Activated CD4-positive, alpha-beta T cell treated with anti-CD3 and anti-CD28 coated beads, Interleukin-10, Interleukin-2, amounts not matched to agents 100 ng/mL and 50 ng/mL, durations not matched to agents 16 hours and 8 hours (primary cell): ENCODE results near the gene FAM72D.
"Not testable (repeated sequence)": the region's sequence is repeated elsewhere in the genome, so short reads cannot be mapped to it uniquely, and the experiment has no call there.

Experiments used
- DNase-seq: peaks from one replicate; pipeline ENCODE4 v3.0.0-alpha.2; 2020

The FAM72D gene

DNA sequence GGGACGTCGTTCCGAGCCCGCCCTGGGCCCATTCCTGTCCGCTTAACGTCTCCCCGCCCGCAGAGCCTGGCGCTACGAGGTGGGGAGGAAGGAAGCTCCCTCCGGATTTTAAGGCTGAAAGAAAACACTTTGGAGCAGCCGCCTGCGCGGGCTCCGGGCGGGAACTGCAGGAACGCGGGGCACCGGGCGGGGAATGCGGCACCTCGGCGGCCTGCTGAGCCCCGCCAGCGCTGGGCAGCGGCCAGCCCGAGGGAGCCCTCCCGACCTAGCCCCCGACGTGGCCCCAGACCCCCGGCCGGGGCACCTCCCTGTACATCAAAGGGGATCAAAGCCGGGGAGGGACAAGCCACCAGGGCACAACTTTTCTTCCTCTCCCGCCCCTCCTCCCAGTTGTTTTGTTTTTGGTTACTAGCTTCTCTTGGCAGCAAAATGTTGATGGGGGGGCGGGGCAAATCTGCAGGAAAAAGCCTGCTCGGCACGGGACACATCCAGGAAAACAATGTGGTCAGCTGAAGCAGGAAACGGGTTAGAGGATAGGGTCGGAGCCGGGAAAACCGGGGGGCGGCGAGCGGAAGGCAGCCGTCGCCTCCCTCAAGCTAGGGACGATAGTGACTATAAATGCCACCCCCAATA lies 2.1 kb upstream of the FAM72D start:
- peak; percentile 9 for DNase-seq

DNA sequence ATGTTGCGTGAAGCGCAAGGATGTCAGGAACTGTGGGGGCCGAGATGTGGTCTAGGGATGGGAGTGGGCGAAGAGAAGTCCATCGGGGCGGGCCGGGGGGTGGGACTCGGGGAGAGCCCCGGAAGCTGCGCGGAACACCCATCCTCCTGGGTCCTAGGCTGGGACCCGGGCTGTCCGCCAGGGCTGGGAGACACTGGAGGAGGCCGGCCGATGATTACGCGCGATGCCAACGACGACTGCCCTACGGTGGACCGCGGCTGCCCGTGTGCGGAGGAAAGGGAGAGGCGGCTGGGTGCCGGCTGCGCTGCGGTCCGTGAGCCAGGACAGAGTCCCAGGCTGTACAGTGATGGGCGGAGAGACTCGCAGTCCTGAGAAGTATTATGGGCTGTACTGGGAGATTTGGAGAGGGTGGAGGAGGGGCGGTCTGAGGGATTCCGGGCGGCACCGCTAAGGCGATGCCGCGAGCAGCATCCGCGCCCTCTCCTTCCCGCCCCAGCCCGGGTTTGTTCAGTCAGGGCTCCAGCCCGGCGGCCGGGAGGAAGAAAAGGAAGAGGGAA lies 1.0 kb upstream of the FAM72D start:
- peak; percentile 11 for DNase-seq

DNA sequence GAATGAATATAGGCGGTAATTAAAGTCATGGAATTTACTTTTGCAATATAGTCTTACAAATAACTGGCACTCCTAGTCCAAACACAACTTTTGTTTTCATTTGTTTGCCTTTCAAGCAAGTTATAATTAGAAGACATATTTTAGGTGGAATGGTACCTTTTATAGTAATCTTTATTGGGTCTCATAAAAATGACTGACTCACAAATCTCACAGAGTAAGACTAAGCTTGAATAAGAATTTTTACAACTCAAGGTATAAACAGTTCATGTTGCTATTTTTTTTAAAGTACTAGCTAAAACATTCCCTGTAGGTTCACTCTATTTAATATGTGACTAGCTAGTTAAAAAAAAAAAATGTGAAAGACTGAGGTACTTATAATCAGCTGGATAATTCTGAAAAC lies 6.0 kb downstream of the FAM72D start:
- not testable (repeated sequence) for DNase-seq

DNA sequence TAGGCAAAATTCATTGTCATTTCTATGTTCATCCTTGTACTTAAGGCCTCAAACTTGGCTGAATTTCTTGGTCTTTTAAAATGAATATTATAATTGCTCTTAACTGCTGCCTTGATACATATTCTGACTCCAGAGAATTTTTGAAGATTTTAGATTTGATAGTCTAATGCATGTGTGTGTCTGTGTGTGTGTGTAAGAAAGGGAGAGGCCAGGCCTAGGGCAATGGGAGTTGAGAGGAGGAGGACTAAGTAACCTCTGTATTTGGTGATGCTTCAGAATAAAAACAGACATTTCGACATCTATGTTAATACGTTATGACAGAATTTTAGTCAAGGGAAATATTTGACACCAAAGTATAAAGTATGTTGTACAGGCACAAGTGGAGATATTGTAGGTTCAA lies 7.5 kb downstream of the FAM72D start:
- DNase-seq: not testable (repeated sequence)

DNA sequence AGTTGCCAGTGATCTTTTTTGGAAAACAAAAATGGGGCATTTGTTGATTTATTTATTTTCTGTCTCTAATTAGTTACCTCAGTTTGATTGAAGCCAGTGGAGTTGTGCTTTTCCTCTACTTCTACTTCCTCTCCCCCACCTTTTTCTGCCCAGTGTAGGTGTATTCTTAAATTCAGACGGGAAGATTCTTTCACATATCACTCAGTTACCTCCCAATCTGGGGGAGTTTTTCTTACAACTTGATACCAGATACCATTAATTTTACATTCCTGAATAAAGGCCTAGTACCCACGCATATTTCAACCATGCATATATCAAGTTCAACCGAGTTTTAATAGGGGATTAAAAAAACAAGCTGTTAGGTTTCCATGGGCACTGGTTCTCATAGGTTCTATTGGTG lies 15.9 kb downstream of the FAM72D start:
- DNase-seq: not testable (repeated sequence)

DNA sequence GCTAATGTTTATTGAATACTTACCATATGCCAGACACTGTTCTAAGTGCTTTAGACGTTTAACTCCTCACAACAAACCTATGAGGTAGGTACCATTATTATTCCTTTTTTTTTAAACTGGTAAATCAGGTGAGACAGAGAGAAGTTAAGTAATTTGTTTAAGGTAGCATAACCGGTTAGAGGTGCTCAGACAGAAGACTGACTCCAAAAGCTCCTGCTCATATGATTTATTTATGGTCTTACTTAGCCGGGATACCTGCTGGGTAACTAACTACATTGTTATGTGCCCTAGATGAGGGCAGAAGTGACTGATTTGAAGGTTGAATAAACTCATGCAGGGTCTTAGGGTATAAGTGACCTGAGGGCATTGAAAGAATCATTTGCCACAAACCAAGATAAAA lies 16.9 kb downstream of the FAM72D start:
- not testable (repeated sequence) for DNase-seq

DNA sequence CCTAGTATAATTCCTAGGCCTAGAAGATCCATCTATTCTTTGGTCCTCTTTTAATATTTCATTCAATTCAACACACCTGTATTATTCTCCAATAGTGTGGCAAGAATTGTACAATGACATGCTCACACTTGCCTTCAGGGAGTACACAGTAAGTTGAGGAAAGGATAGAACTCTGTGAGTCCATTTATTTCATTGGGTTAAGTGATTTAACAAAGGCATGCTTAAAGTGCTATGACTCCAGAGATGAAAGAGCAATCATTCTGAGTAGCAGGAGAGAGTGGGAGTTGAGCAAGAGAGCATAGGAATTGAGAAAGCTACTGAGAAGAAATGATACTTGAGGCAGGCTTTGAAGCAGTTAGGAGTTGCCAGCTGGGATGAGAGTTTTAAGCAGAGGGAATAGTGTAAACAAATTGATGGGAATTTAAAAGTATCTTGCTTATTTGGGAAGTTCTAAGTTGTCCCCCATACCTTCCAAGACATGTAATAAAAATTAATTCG lies 18.8 kb downstream of the FAM72D start:
- not testable (repeated sequence) for DNase-seq

DNA sequence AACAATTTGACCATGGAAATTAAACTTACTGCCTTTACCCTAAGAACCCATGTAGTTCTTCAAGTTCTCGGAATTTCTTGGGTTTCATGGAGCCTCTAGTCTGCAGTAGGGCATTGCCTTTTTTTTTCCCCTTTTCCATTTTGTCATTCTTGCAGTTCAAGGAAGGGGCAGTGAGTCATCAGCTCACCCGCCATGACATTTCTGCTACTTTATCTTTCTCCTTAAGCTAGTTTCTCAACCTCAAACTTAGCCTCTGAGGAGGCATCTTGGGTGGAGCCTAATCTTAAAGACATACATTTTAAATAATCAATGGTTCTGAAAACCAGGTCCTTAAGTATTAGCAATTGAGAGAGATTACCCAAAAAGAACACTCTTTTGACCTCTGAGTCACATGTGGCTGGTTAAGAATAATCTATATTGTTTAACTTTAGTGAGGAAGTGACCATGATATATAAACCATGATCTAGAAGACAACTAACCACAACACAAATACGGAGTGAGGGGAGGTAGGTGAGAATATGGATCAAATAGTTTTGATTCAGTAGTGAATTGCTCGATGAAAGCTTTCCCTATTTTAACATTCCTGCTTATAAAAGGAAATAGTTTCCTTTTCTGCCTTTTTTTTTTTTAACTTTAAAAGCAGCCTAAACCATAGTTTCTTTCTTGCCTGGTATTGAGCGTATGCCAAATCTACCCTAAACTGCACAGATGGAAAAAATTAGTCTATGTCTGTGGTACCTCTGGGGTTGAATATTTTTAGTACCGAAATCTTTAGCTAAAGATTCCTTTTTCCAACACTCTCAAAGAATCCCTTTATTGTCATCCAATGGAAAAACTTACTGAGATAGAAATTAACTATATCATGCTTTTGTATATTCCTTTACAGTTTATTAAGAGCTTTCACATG lies 20.1 kb downstream of the FAM72D start:
- not testable (repeated sequence) for DNase-seq

DNA sequence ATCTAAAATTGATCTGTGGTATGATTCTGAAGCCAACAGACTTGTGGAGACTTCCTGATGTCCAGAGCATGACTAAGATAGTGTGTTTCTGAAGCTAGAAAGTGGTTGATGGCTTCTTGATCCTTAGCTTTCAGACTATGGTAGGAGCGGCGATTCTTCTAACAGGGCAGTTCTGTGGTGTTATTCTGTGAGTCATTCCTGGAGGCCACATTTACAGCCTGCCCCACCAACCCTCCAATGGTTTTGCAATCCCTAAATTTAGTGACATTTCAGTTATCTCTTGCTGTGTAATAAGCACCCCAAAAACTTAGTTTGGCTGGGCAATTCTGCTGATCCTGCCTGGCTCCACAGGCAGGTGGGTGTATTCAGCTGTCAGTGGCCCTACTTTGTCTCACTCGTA lies 24.1 kb downstream of the FAM72D start:
- not testable (repeated sequence) for DNase-seq

DNA sequence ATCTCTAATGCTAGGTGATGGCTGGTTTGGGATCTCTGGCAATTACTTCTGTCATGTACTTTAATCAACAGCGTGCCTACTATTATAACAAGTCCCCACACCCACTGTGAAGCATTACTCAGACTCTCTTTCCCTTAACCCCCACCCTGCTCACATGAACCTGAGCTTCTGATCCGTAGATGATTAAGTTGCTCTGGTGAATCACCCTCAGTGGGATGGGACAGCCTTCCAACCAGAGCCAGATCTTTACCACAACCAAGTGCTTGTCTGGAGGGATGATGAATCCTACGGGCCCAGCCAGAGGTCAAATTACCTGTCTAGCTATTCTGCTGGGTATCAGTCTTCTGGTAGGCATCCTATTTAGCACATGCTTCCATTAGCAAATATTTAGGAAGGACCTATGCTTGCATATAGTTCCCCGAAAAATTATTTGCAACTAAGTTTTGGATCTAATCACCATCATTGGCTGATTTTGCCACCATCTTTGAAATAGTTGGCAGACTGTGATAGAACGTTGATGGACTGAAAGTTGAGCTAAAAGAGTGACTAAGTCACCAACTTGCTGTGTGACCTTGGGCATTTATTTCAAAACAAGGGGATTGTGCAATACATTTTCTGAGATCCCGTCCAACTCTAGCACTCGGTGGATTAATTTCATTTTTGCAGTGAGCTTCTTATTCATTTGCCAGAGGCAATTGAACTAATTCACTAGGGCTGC lies 26.7 kb downstream of the FAM72D start:
- not testable (repeated sequence) for DNase-seq

DNA sequence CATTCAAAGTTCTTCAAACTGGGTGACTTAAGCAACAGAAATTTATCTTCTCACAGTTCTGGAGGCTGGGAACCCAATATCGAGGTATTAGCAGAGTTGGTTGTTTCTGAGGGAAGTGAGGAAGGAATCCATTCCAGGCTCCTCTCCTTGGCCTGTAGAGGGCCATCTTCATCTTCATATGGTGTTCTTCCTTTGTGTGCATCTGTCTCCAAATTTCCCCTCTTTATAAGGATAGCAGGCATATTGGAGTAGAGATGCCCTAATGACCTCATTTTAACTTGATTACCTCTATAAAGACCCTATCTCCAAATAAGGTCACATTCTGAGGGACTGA lies 27.3 kb downstream of the FAM72D start:
- DNase-seq: not testable (repeated sequence)

DNA sequence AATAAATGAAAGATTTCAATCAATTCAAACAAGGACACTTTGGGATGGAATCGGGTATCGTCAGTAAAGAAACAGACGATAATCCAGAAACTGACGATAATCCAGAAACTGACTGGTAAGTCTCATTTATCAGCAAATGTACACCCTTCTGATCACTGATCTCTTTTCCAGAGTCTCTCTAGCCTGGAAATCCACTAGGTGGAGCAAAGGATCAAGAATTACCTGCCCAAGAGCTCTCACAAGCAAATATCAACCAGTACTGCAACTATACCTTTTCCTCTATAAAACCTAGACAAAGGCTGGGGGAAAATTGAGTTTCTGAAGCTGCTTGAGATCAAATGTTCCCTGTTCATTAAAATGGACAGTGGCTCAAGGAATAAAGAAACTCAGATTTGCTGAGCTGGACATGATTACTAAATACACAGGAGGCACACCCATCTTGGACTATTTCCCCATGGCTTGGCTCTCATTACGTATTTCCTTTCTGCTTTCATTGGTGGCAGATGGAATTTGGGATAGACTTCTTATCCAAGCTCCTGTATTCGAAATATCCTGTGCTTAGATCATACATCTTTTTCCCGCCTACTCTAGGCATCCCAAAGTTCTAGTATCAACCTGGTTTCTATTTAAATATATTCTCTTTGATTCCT lies 28.3 kb downstream of the FAM72D start:
- DNase-seq: not testable (repeated sequence)

DNA sequence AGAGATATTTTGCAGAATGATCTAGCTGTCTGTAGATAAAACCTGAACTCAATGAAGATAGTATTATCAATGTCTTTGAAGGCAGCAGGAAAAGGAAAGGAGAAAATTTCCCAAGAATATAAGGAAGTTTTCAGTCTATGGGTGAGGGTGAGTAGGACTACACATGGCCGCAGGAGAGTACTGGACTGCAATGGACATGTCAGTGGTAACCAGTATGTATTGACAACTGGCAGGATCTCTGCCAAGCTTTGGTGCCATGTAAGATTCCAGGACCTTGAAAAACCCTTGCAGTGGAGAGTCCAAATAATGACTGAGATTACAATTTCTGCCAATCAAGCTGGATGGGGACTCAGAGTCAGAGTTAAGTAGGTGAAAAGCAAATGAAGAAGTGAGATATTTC lies 29.3 kb downstream of the FAM72D start:
- DNase-seq: not testable (repeated sequence)

DNA sequence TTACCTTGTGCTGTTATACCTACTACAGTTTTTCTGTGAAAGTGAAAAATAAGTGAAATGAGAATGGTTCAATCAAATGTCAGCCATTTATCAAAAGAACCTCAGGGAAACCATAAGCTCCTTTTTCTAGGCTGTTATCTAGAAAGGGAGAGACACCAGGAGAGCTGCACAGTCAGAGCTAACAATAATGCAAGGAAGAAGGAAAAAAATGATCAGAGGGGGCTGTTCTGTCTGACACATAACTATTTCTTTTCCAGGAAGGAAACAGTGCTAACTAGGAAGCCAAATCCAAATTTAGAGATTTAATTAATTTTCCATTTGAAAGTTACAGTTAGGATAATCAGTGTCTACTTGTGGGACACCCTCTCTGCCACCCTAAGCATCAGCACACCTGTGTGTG lies 31.4 kb downstream of the FAM72D start:
- DNase-seq: not testable (repeated sequence)

DNA sequence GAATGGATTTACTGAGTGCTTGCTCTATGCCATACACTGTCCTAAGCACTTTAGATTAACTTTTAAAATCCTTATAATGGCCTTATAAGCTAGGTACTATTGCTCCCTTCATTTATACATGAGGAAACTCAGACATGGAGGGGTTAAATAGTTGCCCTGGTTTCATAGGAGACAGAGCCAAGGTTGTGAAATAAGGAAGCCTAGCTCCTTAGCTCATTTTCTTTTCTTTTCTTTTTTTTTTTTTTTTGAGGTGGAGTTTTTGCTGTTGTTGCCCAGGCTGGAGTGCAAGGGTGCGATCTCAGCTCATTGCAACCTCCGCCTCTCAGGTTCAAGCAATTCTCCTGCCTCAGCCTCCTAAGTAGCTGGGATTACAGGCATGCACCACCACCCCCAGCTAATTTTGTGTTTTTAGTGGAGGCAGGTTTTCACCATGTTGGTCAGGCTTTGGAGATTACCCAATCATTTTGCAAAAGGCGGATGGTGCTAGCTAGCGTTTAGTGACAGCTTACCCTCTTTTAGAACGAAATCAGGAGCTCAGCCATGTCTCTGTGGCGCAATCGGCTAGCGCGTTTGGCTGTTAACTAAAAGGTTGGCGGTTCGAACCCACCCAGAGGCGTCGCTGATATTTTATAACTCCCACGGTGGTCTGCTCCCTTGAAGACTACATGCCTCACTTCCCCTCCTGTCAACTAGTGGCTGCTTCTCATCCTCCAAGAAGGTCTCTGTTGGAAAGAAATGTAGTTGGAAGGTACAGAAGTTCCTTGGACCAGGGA lies 33.1 kb downstream of the FAM72D start:
- DNase-seq: peak; percentile 0

DNA sequence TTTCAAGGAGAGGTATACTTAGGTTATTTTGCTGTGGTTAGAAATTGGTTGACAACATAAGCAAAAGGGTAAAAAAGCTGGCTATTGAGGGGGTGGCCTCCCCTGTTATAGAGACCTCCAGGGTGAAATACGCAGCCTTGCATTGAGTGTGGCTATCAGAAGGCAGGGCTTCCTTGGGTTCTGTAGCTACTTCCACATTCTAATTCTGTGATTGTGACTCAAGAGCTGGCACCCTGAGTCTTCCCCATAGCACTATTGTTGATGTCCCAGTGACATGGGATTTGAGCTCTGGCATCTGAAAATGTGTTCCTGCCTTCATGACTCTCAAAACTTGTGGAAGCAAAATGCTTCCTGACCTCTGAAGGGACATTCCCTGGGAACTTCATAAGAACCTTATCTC lies 38.7 kb downstream of the FAM72D start:
- DNase-seq: not testable (repeated sequence)

DNA sequence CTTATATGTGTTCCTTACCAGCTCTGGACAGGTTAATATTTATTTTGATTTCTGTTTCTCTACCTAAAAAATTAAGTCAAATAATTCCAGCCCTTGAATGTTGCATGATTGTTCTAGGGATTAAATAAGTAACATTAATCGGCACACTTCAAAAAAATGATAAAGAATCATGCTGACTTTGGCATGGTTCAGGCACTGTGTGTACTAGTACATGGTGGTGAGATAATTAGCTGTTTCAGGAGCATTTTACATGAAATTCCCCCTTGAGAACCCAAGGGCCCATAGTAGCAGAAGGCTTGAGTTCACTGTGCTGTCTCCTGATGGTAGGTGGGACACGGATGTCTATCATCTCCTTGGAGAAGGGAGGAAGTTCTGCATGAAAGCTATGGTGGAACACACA lies 44.8 kb downstream of the FAM72D start:
- DNase-seq: not testable (repeated sequence)

DNA sequence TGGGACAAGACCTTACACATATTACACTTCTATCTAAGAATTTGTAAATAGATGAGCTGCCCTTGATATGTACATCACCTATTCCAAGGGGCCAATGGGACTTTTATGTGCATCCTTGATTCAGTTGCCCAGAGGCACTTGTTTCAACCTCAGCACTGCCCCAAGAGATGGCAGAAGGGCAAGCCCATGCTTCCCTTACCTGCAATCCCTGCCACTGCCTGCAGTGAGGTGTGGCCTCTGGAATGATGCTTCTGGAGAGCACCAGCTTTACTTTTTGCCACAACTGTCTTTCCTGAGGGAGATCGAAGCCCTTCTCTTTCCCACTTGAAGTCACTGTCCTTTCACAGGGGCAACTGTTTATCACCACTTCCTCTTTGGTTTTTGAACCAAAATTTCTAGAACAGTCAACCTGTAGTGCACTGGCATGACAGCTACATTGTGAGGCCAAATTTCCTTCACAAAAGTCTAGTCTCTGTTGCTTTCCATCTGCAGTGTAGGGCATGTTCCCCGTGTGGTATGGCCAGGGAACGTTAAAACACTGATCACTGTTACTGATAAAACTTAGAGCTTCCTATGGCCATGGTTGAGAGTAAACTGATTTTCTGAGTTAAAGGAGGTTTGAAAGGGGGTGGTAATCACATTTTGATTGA lies 48.6 kb downstream of the FAM72D start:
- DNase-seq: not testable (repeated sequence)

DNA sequence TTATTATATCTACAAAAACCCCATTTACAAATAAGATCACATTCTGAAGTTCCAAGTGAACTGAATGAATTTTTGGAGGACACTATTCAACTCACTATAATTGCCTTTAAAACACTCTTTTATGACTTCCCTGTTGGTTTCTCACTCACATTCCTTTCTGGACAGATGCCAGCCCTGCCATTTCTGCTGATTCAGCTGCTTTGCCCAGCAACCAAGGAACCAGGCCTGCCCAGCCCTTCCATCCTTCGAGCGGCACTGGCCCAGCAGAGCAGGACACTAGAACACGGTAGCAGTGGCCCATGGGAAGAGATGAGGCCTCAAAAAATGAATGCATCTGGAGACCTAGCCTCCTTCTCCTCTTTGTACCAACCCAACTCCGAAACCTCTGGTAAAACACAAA lies 50.5 kb downstream of the FAM72D start:
- not testable (repeated sequence) for DNase-seq

DNA sequence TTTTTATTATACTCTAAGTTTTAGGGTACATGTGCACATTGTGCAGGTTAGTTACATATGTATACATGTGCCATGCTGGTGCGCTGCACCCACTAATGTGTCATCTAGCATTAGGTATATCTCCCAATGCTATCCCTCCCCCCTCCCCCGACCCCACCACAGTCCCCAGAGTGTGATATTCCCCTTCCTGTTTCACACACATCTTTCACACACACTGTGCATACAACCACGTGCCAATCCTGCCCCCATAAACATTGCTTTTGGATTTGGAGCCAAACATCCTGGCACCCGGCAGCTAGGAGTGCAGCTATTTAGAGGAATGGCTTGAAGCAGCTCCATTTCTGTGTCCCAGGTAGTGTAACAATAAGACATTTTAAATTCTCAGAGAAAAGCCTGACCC lies 51.4 kb downstream of the FAM72D start:
- DNase-seq: not testable (repeated sequence)

DNA sequence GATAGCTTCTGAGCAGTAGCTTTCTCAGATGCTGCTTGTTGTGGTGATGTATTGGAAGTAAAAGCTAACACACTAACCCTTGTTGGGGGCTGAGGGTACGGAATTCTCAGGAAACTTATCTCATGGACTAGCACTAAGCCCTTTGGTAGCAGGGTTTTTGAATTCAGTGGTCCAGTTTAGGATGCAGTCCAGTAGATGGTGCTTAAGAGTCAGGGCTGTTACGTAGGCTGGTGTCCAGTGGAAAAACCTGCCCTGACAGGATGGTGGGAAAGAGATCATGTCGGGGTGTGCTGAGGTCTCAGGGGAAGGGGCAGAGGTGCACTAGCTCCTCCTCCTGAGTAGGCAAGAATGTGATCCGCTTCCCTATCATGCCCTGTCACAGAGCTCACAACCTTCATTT lies 59.6 kb downstream of the FAM72D start:
- not testable (repeated sequence) for DNase-seq
